WI38 (cell line): ENCODE measurements around the gene TTC28.

Experiments
- H3K4me3 ChIP-seq: 2 replicates; pipeline ENCODE4 v1.5.1; 2011; ENCODE audit warnings: low read depth, mild to moderate bottlenecking, control low read depth, low read length
- CTCF ChIP-seq: IDR thresholded peaks from 2 replicates; pipeline ENCODE4 v1.5.1; 2012; ENCODE audit warnings: low read depth, mild to moderate bottlenecking, control low read depth, low read length

TTC28 gene

GRCh38 chr22:28111501-28112189, 568.0 kb downstream of the TTC28 start:
- no peak for TF ChIP-seq CTCF
- no peak overlapping the region for H3K4me3 ChIP-seq

- no peak for TF ChIP-seq CTCF
- H3K4me3 ChIP-seq = no peak overlapping the region
These were observed 570.8 kb downstream of the TTC28 start for GRCh38 chr22:28108851-28109250.

- TF ChIP-seq CTCF = no peak
- H3K4me3 ChIP-seq = no peak overlapping the region
These were observed 573.0 kb downstream of the TTC28 start for GRCh38 chr22:28106617-28107016.

GRCh38 chr22:28105988-28106387, 573.7 kb downstream of the TTC28 start:
- TF ChIP-seq CTCF = no peak
- no peak overlapping the region for H3K4me3 ChIP-seq

GRCh38 chr22:28105413-28105812, 574.2 kb downstream of the TTC28 start:
- no peak overlapping the region for H3K4me3 ChIP-seq
- TF ChIP-seq CTCF = no peak

GRCh38 chr22:28103596-28103995, 576.0 kb downstream of the TTC28 start:
- no peak for TF ChIP-seq CTCF
- H3K4me3 ChIP-seq = no peak overlapping the region

GRCh38 chr22:28102151-28102812, 577.4 kb downstream of the TTC28 start:
- no peak overlapping the region for H3K4me3 ChIP-seq
- TF ChIP-seq CTCF = no peak
